ENCODE data around the gene ZC3H7B. TPM values are rescaled to one million over a fixed set of nuclear protein-coding genes. Genes with fewer than 3 reads are reported as not detected.

ZC3H7B gene
- polyA plus RNA-seq, 1 donor (not counting 4 experiments of a cell fraction or from before 2014, with no cell fraction given) = 24.2 TPM

GRCh38 chr22:41308544-41308947, 7.2 kb downstream of the ZC3H7B start:
- FAIRE-seq (no peak), DNase-seq (ENCODE audit: low read depth, low spot score) (no peak)
- no peak for TF ChIP-seq EZH2 (IDR thresholded peaks at IDR 0.05; ENCODE audit: low read length)
- TF ChIP-seq, protein P1, sequence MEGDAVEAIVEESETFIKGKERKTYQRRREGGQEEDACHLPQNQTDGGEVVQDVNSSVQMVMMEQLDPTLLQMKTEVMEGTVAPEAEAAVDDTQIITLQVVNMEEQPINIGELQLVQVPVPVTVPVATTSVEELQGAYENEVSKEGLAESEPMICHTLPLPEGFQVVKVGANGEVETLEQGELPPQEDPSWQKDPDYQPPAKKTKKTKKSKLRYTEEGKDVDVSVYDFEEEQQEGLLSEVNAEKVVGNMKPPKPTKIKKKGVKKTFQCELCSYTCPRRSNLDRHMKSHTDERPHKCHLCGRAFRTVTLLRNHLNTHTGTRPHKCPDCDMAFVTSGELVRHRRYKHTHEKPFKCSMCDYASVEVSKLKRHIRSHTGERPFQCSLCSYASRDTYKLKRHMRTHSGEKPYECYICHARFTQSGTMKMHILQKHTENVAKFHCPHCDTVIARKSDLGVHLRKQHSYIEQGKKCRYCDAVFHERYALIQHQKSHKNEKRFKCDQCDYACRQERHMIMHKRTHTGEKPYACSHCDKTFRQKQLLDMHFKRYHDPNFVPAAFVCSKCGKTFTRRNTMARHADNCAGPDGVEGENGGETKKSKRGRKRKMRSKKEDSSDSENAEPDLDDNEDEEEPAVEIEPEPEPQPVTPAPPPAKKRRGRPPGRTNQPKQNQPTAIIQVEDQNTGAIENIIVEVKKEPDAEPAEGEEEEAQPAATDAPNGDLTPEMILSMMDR (optimal IDR thresholded peaks at IDR 0.05 in 1 of 3, IDR thresholded peaks at IDR 0.05 in 1 of 3, conservative IDR thresholded peaks at IDR 0.05 in 1 of 3; ENCODE audit: extremely low read depth in 1 of 3, insufficient read depth in 2 of 3, low read length in 3 of 3) = no peak
- H3K9me3 ChIP-seq (ENCODE audit: control insufficient read depth, low read depth, low read length) = no peaks in the 10 kb centered on the region
- H3K4me2 ChIP-seq (ENCODE audit: control insufficient read depth, extremely low read depth, insufficient read depth, low read depth, low read length) = no peak overlapping the region
- dilution Hi-C loops (cut with MboI; ENCODE audit: extremely low pct_ligation_motif_present, low sequenced_read_pairs) = no loop called here
- H3K79me2 ChIP-seq (ENCODE audit: control insufficient read depth, insufficient read depth, low read length) = peaks cover 83% of the 10 kb centered on the region
- H3K4me1 ChIP-seq (ENCODE audit: control insufficient read depth, extremely low read depth, insufficient read depth, low read length) = peaks cover 17% of the 10 kb centered on the region
- no peak overlapping the region for H3K9ac ChIP-seq (ENCODE audit: control insufficient read depth, extremely low read depth, insufficient read depth, low read length)
- H3K27ac ChIP-seq (ENCODE audit: control insufficient read depth, insufficient read depth, low read length) = no peak overlapping the region
- H3K9me1 ChIP-seq (ENCODE audit: control insufficient read depth, extremely low read depth, insufficient read depth, low read length) = no peaks in the 10 kb centered on the region
- peaks cover 10 to 22% of the 10 kb centered on the region in 2 experiments for H3K36me3 ChIP-seq (ENCODE audit: control insufficient read depth in 2 of 2, extremely low read depth in 1 of 2, insufficient read depth in 2 of 2, low read length in 2 of 2)
- H3K4me3 ChIP-seq (ENCODE audit: control insufficient read depth in 2 of 3, extremely low read depth in 1 of 3, insufficient read depth in 2 of 3, low read depth in 1 of 3, low read length in 3 of 3) = no peak overlapping the region
- H2AFZ ChIP-seq (ENCODE audit: control insufficient read depth, low read length) = no peak overlapping the region
- peaks cover 3% of the 10 kb centered on the region for H4K20me1 ChIP-seq (ENCODE audit: control insufficient read depth, extremely low read depth, insufficient read depth, low read length)
- H3K27me3 ChIP-seq (ENCODE audit: control insufficient read depth, extremely low read depth, insufficient read depth, low read length) = no peaks in the 10 kb centered on the region

DNA sequence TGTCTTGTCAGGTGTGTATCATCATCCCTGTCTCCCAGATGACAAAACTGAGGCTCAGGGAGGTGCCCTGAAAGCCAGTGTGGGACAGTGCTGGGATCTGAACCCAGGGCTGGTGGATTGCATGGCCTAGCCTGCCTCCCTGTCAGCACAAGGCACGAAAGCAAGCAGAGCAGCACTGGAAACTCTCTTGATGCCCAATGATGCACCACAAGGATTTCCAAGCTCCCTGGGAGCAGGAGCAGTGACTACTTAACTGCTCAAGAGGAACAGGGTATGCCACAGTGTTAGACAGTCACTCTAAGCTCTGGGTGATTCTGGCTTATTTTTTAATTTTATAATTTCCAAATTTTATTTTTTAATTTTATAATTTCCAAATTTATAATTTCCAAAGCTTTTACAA, 9.0 kb downstream of the ZC3H7B start:
- Histone ChIP-seq H3K27me3 (ENCODE audit: control insufficient read depth, extremely low read depth, insufficient read depth, low read length) (no peaks in the 10 kb centered on the region), H3K9me1 (ENCODE audit: control insufficient read depth, extremely low read depth, insufficient read depth, low read length) (no peaks in the 10 kb centered on the region), H2AFZ (ENCODE audit: control insufficient read depth, low read length) (no peak overlapping the region), H3K9ac (ENCODE audit: control insufficient read depth, extremely low read depth, insufficient read depth, low read length) (no peak overlapping the region), H3K36me3 (ENCODE audit: control insufficient read depth in 2 of 2, extremely low read depth in 1 of 2, insufficient read depth in 2 of 2, low read length in 2 of 2) (peaks cover 11 to 15% of the 10 kb centered on the region in 2 experiments), H3K4me3 (ENCODE audit: control insufficient read depth in 2 of 3, extremely low read depth in 1 of 3, insufficient read depth in 2 of 3, low read depth in 1 of 3, low read length in 3 of 3) (no peak overlapping the region), H3K4me1 (ENCODE audit: control insufficient read depth, extremely low read depth, insufficient read depth, low read length) (peaks cover 13% of the 10 kb centered on the region), H3K27ac (ENCODE audit: control insufficient read depth, insufficient read depth, low read length) (no peak overlapping the region), H4K20me1 (ENCODE audit: control insufficient read depth, extremely low read depth, insufficient read depth, low read length) (peaks cover 3% of the 10 kb centered on the region), H3K4me2 (ENCODE audit: control insufficient read depth, extremely low read depth, insufficient read depth, low read depth, low read length) (no peak overlapping the region), H3K9me3 (ENCODE audit: control insufficient read depth, low read depth, low read length) (no peaks in the 10 kb centered on the region), H3K79me2 (ENCODE audit: control insufficient read depth, insufficient read depth, low read length) (peaks cover 81% of the 10 kb centered on the region)
- FAIRE-seq = no peak
- no peak for DNase-seq (ENCODE audit: low read depth, low spot score)
- TF ChIP-seq, protein P1 (optimal IDR thresholded peaks at IDR 0.05 in 1 of 3, IDR thresholded peaks at IDR 0.05 in 1 of 3, conservative IDR thresholded peaks at IDR 0.05 in 1 of 3; ENCODE audit: extremely low read depth in 1 of 3, insufficient read depth in 2 of 3, low read length in 3 of 3) = no peak
- TF ChIP-seq EZH2 (IDR thresholded peaks at IDR 0.05; ENCODE audit: low read length) = no peak
- dilution Hi-C loops (cut with MboI; ENCODE audit: extremely low pct_ligation_motif_present, low sequenced_read_pairs) = no loop called here

All from keratinocyte (primary cell).